ENCODE data around the gene BZW1. TPM values are rescaled to one million over a fixed set of nuclear protein-coding genes. Genes with fewer than 3 reads are reported as not detected.

The BZW1 gene
- polyA plus RNA-seq, 1 donor (not counting 4 experiments of a cell fraction or from before 2014, with no cell fraction given): 402 TPM

- Histone ChIP-seq H3K79me2 (ENCODE audit: control insufficient read depth, insufficient read depth, low read length) (no peaks in the 10 kb centered on the region), H3K9me1 (ENCODE audit: control insufficient read depth, extremely low read depth, insufficient read depth, low read length) (no peaks in the 10 kb centered on the region), H3K27ac (ENCODE audit: control insufficient read depth, insufficient read depth, low read length) (peak overlapping the region; percentile 5), H3K36me3 (ENCODE audit: control insufficient read depth in 2 of 2, extremely low read depth in 1 of 2, insufficient read depth in 2 of 2, low read length in 2 of 2) (no peaks in the 10 kb centered on the region), H3K27me3 (ENCODE audit: control insufficient read depth, extremely low read depth, insufficient read depth, low read length) (no peaks in the 10 kb centered on the region), H3K9me3 (ENCODE audit: control insufficient read depth, low read depth, low read length) (no peaks in the 10 kb centered on the region), H4K20me1 (ENCODE audit: control insufficient read depth, extremely low read depth, insufficient read depth, low read length) (no peaks in the 10 kb centered on the region), H2AFZ (ENCODE audit: control insufficient read depth, low read length) (peak overlapping the region; percentile 76), H3K4me2 (ENCODE audit: control insufficient read depth, extremely low read depth, insufficient read depth, low read depth, low read length) (peak overlapping the region; percentile 30), H3K9ac (ENCODE audit: control insufficient read depth, extremely low read depth, insufficient read depth, low read length) (no peak overlapping the region), H3K4me3 (ENCODE audit: control insufficient read depth in 2 of 3, extremely low read depth in 1 of 3, insufficient read depth in 2 of 3, low read depth in 1 of 3, low read length in 3 of 3) (no peak overlapping the region), H3K4me1 (ENCODE audit: control insufficient read depth, extremely low read depth, insufficient read depth, low read length) (peaks cover 4% of the 10 kb centered on the region)
- DNase-seq (ENCODE audit: low read depth, low spot score): no peak
- dilution Hi-C loops (cut with MboI; ENCODE audit: extremely low pct_ligation_motif_present, low sequenced_read_pairs): no loop called here
- FAIRE-seq: peak; percentile 73
- TF ChIP-seq CTCF (optimal IDR thresholded peaks at IDR 0.05 in 1 of 3, IDR thresholded peaks at IDR 0.05 in 1 of 3, conservative IDR thresholded peaks at IDR 0.05 in 1 of 3; ENCODE audit: extremely low read depth in 1 of 3, insufficient read depth in 2 of 3, low read length in 3 of 3) (no peak), EZH2 (IDR thresholded peaks at IDR 0.05; ENCODE audit: low read length) (no peak)
Observed at GRCh38 chr2:200845669-200846325, 34.1 kb downstream of the BZW1 start.

GRCh38 chr2:200847269-200847668, 35.6 kb downstream of the BZW1 start:
- no peak for DNase-seq (ENCODE audit: low read depth, low spot score)
- dilution Hi-C loops (cut with MboI; ENCODE audit: extremely low pct_ligation_motif_present, low sequenced_read_pairs): no loop called here
- H3K9ac ChIP-seq (ENCODE audit: control insufficient read depth, extremely low read depth, insufficient read depth, low read length): no peak overlapping the region
- no peak overlapping the region for H3K27ac ChIP-seq (ENCODE audit: control insufficient read depth, insufficient read depth, low read length)
- no peak for FAIRE-seq
- H3K27me3 ChIP-seq (ENCODE audit: control insufficient read depth, extremely low read depth, insufficient read depth, low read length): no peaks in the 10 kb centered on the region
- no peaks in the 10 kb centered on the region for H3K9me3 ChIP-seq (ENCODE audit: control insufficient read depth, low read depth, low read length)
- H3K9me1 ChIP-seq (ENCODE audit: control insufficient read depth, extremely low read depth, insufficient read depth, low read length): no peaks in the 10 kb centered on the region
- H3K36me3 ChIP-seq (ENCODE audit: control insufficient read depth in 2 of 2, extremely low read depth in 1 of 2, insufficient read depth in 2 of 2, low read length in 2 of 2): peaks cover 2 to 11% of the 10 kb centered on the region in 2 experiments
- H2AFZ ChIP-seq (ENCODE audit: control insufficient read depth, low read length): no peak overlapping the region
- H3K4me2 ChIP-seq (ENCODE audit: control insufficient read depth, extremely low read depth, insufficient read depth, low read depth, low read length): no peak overlapping the region
- no peak for TF ChIP-seq EZH2 (IDR thresholded peaks at IDR 0.05; ENCODE audit: low read length)
- no peak for TF ChIP-seq CTCF (optimal IDR thresholded peaks at IDR 0.05 in 1 of 3, IDR thresholded peaks at IDR 0.05 in 1 of 3, conservative IDR thresholded peaks at IDR 0.05 in 1 of 3; ENCODE audit: extremely low read depth in 1 of 3, insufficient read depth in 2 of 3, low read length in 3 of 3)
- no peak overlapping the region for H3K4me3 ChIP-seq (ENCODE audit: control insufficient read depth in 2 of 3, extremely low read depth in 1 of 3, insufficient read depth in 2 of 3, low read depth in 1 of 3, low read length in 3 of 3)
- no peaks in the 10 kb centered on the region for H4K20me1 ChIP-seq (ENCODE audit: control insufficient read depth, extremely low read depth, insufficient read depth, low read length)
- H3K79me2 ChIP-seq (ENCODE audit: control insufficient read depth, insufficient read depth, low read length): no peaks in the 10 kb centered on the region
- H3K4me1 ChIP-seq (ENCODE audit: control insufficient read depth, extremely low read depth, insufficient read depth, low read length): peaks cover 4% of the 10 kb centered on the region
